K562 (cell line): ENCODE data around the gene PATL1. TPM values are rescaled to one million over a fixed set of nuclear protein-coding genes. Genes with fewer than 3 reads are reported as not detected.
A peak's percentile ranks its signal among the peaks of the same experiment; 100 is the strongest.

Experiments used
- ATAC-seq: fragments of 200-7000 bp; cut with Tn5 transposase; 3 replicates; pipeline ENCODE4 v1.9.1; 2020; ENCODE audit warnings: moderate library complexity
- BruUV-seq: library from RNA; stranded (reverse); fragments of 400-500 nt; replicated peaks from 2 replicates; lab custom pipeline; 2021; lab: Mats Ljungman, UMichigan
- CTCF ChIA-PET: fragments of 300-600 bp; formaldehyde crosslinking; extraction: SDS; loops from one replicate; lab custom pipeline; 2021; ENCODE audit warnings: low intra/inter-chr PET ratio; lab: Yijun Ruan, JAX
- POLR2A ChIA-PET: fragments of 300-600, 350-650 bp; sonication (Branson Sonifier 250); formaldehyde crosslinking; extraction: SDS; loops from one replicate; lab custom pipeline; 2021; ENCODE audit warnings: antibody characterized with exemption, inconsistent platforms; lab: Yijun Ruan, JAX
- DNase-seq, 4 experiments: peaks; one replicate each; pipeline versions ENCODE4 v3.0.0 to v3.0.0-alpha.2; 2011 to 2018; ENCODE audit warnings: low spot score in 3 of 4, mixed read lengths in 3 of 4; ENCODE audit errors: extremely low read depth in 1 of 4
- FAIRE-seq: peaks from 2 replicates; lab custom pipeline; 2011; peaks lifted over from hg19 to GRCh38; lab: Jason Lieb, UNC
- H2AFZ ChIP-seq: 2 replicates; pipeline ENCODE4 v1.6.0; 2011; ENCODE audit warnings: low read depth, low read length, control low read depth, inconsistent platforms
- H3K27ac ChIP-seq: fragments of 200-600 bp; 3 replicates; pipeline ENCODE4 v1.8.0; 2011; ENCODE audit warnings: low read depth, mild to moderate bottlenecking, control low read depth, inconsistent platforms, low read length, moderate library complexity, mixed read lengths; ENCODE audit errors: extremely low read depth
- H3K27me3 ChIP-seq, 2 experiments: fragments of 300-600 bp in 1 of 2; 2 replicates in 1 of 2; 3 replicates in 1 of 2; pipeline versions ENCODE4 v1.6.0 to v1.8.0; 2011; ENCODE audit warnings: inconsistent platforms in 2 of 2, low read length in 2 of 2, mild to moderate bottlenecking in 1 of 2, mixed read lengths in 1 of 2, moderate library complexity in 1 of 2; ENCODE audit not compliant: control insufficient read depth in 2 of 2, insufficient read depth in 2 of 2
- H3K36me3 ChIP-seq: fragments of 300-600 bp; 3 replicates; pipeline ENCODE4 v1.8.0; 2011; ENCODE audit warnings: mild to moderate bottlenecking, low read length, inconsistent platforms; ENCODE audit not compliant: control insufficient read depth, insufficient read depth
- H3K4me1 ChIP-seq, 2 experiments: fragments of 200-600 bp in 1 of 2; replicated peaks in 1 of 2; 2 replicates in 1 of 2; 3 replicates in 1 of 2; pipeline versions ENCODE4 v1.5.1 to v1.8.0; 2011; ENCODE audit warnings: inconsistent platforms in 2 of 2, low read length in 2 of 2, mild to moderate bottlenecking in 1 of 2, mixed read lengths in 1 of 2, moderate library complexity in 1 of 2; ENCODE audit not compliant: control insufficient read depth in 2 of 2, insufficient read depth in 2 of 2
- H3K4me2 ChIP-seq: 2 replicates; pipeline ENCODE4 v1.6.1; 2011; ENCODE audit warnings: low read length, control low read depth, inconsistent platforms, mixed read lengths; ENCODE audit not compliant: insufficient read depth
- H3K4me3 ChIP-seq: fragments of 200-600 bp; sonication (generic), shearing (Covaris generic); 2 replicates; pipeline ENCODE4 v1.5.1; 2016; ENCODE audit warnings: control low read depth, inconsistent platforms
- H3K79me2 ChIP-seq: fragments of 200-600 bp; 3 replicates; pipeline ENCODE4 v1.8.0; 2011; ENCODE audit warnings: low read length, inconsistent platforms; ENCODE audit not compliant: control insufficient read depth, insufficient read depth
- H3K9ac ChIP-seq, 2 experiments: 2 replicates each; pipeline versions ENCODE4 v1.6.0 to v1.6.1; 2011; ENCODE audit warnings: low read depth in 2 of 2, low read length in 2 of 2, control low read depth in 1 of 2, inconsistent platforms in 1 of 2, mild to moderate bottlenecking in 1 of 2, mixed read lengths in 1 of 2; ENCODE audit not compliant: insufficient read depth in 1 of 2
- H3K9me1 ChIP-seq: one replicate; pipeline ENCODE4 v1.6.0; 2011; ENCODE audit warnings: inconsistent platforms, mild to moderate bottlenecking, low read length, moderate library complexity; ENCODE audit not compliant: control insufficient read depth, insufficient read depth
- H3K9me3 ChIP-seq: replicated peaks from 2 replicates; pipeline ENCODE4 v1.5.1; 2011; ENCODE audit warnings: low read depth, low read length, inconsistent platforms; ENCODE audit not compliant: control insufficient read depth, insufficient read depth
- H4K20me1 ChIP-seq: replicated peaks from 2 replicates; pipeline ENCODE4 v1.6.1; 2011; ENCODE audit warnings: low read length, inconsistent platforms, mixed read lengths; ENCODE audit not compliant: control insufficient read depth, insufficient read depth
- CC2D1A ChIP-seq: fragments of 450-650 bp; IDR thresholded peaks from 2 replicates; pipeline ENCODE4 v1.6.1; 2017; ENCODE audit warnings: mild to moderate bottlenecking
- DMBX1 ChIP-seq: fragments of 250-450 bp; sonication (Bioruptor Pico); IDR thresholded peaks from 2 replicates; pipeline ENCODE4 v1.8.0; 2022; ENCODE audit warnings: inconsistent platforms, mild to moderate bottlenecking, moderate library complexity, borderline replicate concordance
- MYNN ChIP-seq, 2 experiments: sonication (generic); formaldehyde crosslinking in 1 of 2; IDR thresholded peaks; 2 replicates each; pipeline versions ENCODE4 v1.5.0 to v1.6.1; 2016 to 2020; ENCODE audit warnings: antibody characterized with exemption in 1 of 2, missing genetic modification reagents in 1 of 2
- RBFOX2 ChIP-seq: fragments of 200-400 bp; formaldehyde crosslinking; IDR thresholded peaks from 2 replicates; pipeline ENCODE4 v1.6.1; 2017; ENCODE audit warnings: low read depth, mild to moderate bottlenecking, low read length, moderate library complexity
- ZNF324 ChIP-seq: fragments of 250-450 bp; sonication (Bioruptor Pico); IDR thresholded peaks from 2 replicates; pipeline ENCODE4 v1.4.0; 2020; ENCODE audit warnings: mild to moderate bottlenecking
- ZNF436 ChIP-seq: fragments of 250-450, 450-650 bp; sonication (Bioruptor Pico); formaldehyde crosslinking; IDR thresholded peaks from 2 replicates; pipeline ENCODE4 v1.7.0; 2020; ENCODE audit warnings: mild to moderate bottlenecking
- ZNF518B ChIP-seq: fragments of 250-450 bp; sonication (Bioruptor Pico); IDR thresholded peaks from 2 replicates; pipeline ENCODE4 v1.5.0; 2021; ENCODE audit warnings: mild to moderate bottlenecking, moderate library complexity
- ZNF699 ChIP-seq: fragments of 250-450 bp; sonication (Bioruptor Pico); IDR thresholded peaks from 2 replicates; pipeline ENCODE4 v1.8.0; 2021; ENCODE audit warnings: mild to moderate bottlenecking, moderate library complexity; ENCODE audit not compliant: insufficient replicate concordance
- WGBS: fragments of 100-300 bp; shearing (Covaris generic); methylation state at CpG from one replicate; pipeline ENCODE4 v1.1.6; 2016; ENCODE audit warnings: low coverage, mixed read lengths; ENCODE audit not compliant: insufficient coverage; ENCODE audit errors: missing lambda C conversion rate; 5-methylcytosine and 5-hydroxymethylcytosine counted together
- in situ Hi-C: fragments of 300-500 bp; cut with MboI; formaldehyde crosslinking; loops from 4 replicates; pipeline ENCODE4 v1.15.0; 2018; ENCODE audit warnings: inconsistent platforms, mixed read lengths
- intact Hi-C: fragments of 100-400 bp; cut with micrococcal nuclease; formaldehyde crosslinking; loops from 2 replicates; pipeline ENCODE4 v1.14.2; 2022
- polyA plus RNA-seq, 8 experiments: library from polyadenylated mRNA; depleted of rRNA in 4 of 8; stranded (reverse) in 5 of 8; unstranded in 3 of 8; fragments of >200 nt; fragmentation: Nextera tagmentation in 2 of 8; fragmentation: Illumina TruSeq in 1 of 8; extraction: Ambion mirVana in 2 of 8; extraction: Trizol in 1 of 8; gene quantifications; 2 replicates each; pipeline versions ENCODE4 v1.2.1 to v1.2.3, GENCODE V29; 2011 to 2014; ENCODE audit warnings: inconsistent platforms in 1 of 8, missing spikeins in 1 of 8
- total RNA-seq, 7 experiments: library from RNA; depleted of rRNA in 6 of 7; stranded (reverse); fragments of >200 nt in 6 of 7; fragmentation: Illumina TruSeq in 2 of 7; extraction: Trizol in 2 of 7; gene quantifications; 2 replicates each; pipeline versions ENCODE4 v1.2.1 to v1.2.3, GENCODE V29; 2011 to 2021; ENCODE audit warnings: low replicate concordance in 1 of 7

The PATL1 gene
- total and polyA plus RNA-seq, 9 of the 15 experiments (the other 6 are each of a cell fraction or from before 2014, with no cell fraction given), result 3.2 to 48.0 (median 16.4) TPM

- intact Hi-C loops, result no loop called here
Measured at GRCh38 chr11:59610289-59610688, 58.5 kb downstream of the PATL1 start.

More at GRCh38 chr11:59610289-59610688, 58.5 kb downstream of the PATL1 start:
- ATAC-seq (no peak), FAIRE-seq (no peak), DNase-seq (no peak)
- Histone ChIP-seq H4K20me1 (peaks cover 6% of the 10 kb centered on the region; the same call in 1 of the 2 replicates), H3K36me3 (peaks cover 84% of the 10 kb centered on the region), H3K79me2 (peaks cover 74% of the 10 kb centered on the region), H3K27me3 (no peaks in the 10 kb centered on the region), H3K9me3 (no peaks in the 10 kb centered on the region), H3K4me3 (no peak overlapping the region), H3K9me1 (no peaks in the 10 kb centered on the region), H3K4me2 (no peak overlapping the region), H3K27ac (no peak overlapping the region)
- CTCF ChIA-PET, result no interaction called here
- BruUV-seq, result no TSS peak
- POLR2A ChIA-PET, result interaction anchor here (0.5 to 1.0 kb wide), 3 partner anchors 9 to 54 kb away, joined by 3 read pairs; no protein-coding TSS in a partner anchor
- 99% methylated on average over 7 of the region's 7 CpGs for WGBS
- in situ Hi-C loops, result no loop called here
- TF ChIP-seq ZNF324 (CRISPR knock-in tag), result no peak
- no peak for TF ChIP-seq ZNF699 (CRISPR knock-in tag)
- no peak for TF ChIP-seq ZNF518B (CRISPR knock-in tag)
- TF ChIP-seq DMBX1, result no peak
- no peak for TF ChIP-seq CC2D1A
- no peak for TF ChIP-seq MYNN (IDR thresholded peaks at IDR 0.05)
- TF ChIP-seq MYNN (CRISPR knock-in tag; IDR thresholded peaks at IDR 0.05), result no peak
- no peak for TF ChIP-seq ZNF436 (CRISPR knock-in tag)
- TF ChIP-seq RBFOX2, result 0 out of 2 replicates have a peak, but pooled peaks have one; percentile 20
- TF ChIP-seq, all 486 proteins: peak for 1
- Histone ChIP-seq H3K4me1 (peaks cover 3 to 23% of the 10 kb centered on the region in 2 experiments; a peak in 4 of 5 replicates), H2AFZ (no peak overlapping the region), H3K9ac (no peak overlapping the region)
